NB4 (cell line): ENCODE results near the gene TMEM179B.

Source experiments
- DNase-seq: peaks from one replicate; pipeline ENCODE4 v3.0.0; 2010; ENCODE audit warnings: low read depth
- H3K4me3 ChIP-seq: one replicate; pipeline ENCODE4 v1.5.1; 2011; ENCODE audit warnings: mild to moderate bottlenecking, low read depth, low read length, moderate library complexity
- MYC ChIP-seq: IDR thresholded peaks from 2 replicates; pipeline ENCODE4 v1.6.1; 2011; ENCODE audit warnings: low read depth, low read length
- POLR2A ChIP-seq: IDR thresholded peaks from 2 replicates; pipeline ENCODE4 v1.6.1; 2011; ENCODE audit warnings: mild to moderate bottlenecking; ENCODE audit not compliant: insufficient read length; ENCODE audit errors: extremely low read depth
- TF ChIP-seq, protein P1 (sequence below): IDR thresholded peaks from one replicate; pipeline ENCODE4 v1.5.1; 2012; ENCODE audit warnings: low read depth, low read length
- TF ChIP-seq, protein P2 (sequence below): IDR thresholded peaks from 2 replicates; pipeline ENCODE4 v1.6.1; 2011; ENCODE audit warnings: low read depth, low read length

The TMEM179B gene

GRCh38 chr11:62794201-62794775 lies 7.1 kb downstream of the TMEM179B start:
- no peak for DNase-seq
- TF ChIP-seq MYC, result no peak
- TF ChIP-seq, protein P1, sequence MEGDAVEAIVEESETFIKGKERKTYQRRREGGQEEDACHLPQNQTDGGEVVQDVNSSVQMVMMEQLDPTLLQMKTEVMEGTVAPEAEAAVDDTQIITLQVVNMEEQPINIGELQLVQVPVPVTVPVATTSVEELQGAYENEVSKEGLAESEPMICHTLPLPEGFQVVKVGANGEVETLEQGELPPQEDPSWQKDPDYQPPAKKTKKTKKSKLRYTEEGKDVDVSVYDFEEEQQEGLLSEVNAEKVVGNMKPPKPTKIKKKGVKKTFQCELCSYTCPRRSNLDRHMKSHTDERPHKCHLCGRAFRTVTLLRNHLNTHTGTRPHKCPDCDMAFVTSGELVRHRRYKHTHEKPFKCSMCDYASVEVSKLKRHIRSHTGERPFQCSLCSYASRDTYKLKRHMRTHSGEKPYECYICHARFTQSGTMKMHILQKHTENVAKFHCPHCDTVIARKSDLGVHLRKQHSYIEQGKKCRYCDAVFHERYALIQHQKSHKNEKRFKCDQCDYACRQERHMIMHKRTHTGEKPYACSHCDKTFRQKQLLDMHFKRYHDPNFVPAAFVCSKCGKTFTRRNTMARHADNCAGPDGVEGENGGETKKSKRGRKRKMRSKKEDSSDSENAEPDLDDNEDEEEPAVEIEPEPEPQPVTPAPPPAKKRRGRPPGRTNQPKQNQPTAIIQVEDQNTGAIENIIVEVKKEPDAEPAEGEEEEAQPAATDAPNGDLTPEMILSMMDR, result no peak
- no peak for TF ChIP-seq POLR2A
- TF ChIP-seq, protein P2, sequence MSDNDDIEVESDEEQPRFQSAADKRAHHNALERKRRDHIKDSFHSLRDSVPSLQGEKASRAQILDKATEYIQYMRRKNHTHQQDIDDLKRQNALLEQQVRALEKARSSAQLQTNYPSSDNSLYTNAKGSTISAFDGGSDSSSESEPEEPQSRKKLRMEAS, result no peak
- H3K4me3 ChIP-seq, result no peak overlapping the region

GRCh38 chr11:62796281-62796680 lies 9.1 kb downstream of the TMEM179B start:
- no peak for DNase-seq
- TF ChIP-seq POLR2A, result no peak
- TF ChIP-seq, protein P2, result no peak
- TF ChIP-seq MYC, result no peak
- TF ChIP-seq, protein P1, result no peak
- no peak overlapping the region for H3K4me3 ChIP-seq

DNA sequence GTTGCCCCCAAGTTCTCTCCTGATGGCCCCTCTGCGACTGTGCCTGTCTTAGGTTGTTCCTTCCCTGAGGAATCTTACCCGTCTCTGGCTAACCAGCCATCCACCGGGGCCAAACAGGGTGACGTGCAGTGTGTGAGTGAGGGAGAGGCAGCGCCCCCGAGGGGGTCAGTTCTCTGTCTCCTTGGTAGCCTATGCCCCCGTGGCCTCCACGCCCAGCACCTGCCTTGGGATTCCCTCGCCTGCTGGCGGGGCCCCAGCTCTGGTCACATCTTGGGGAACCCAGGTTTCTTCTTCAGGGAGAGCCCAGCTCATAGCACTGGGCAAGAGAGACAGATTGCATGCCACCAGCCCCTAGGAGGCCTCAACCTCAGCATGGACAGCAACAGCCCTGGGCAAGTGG lies 12.3 kb downstream of the TMEM179B start:
- no peak for DNase-seq
- no peak overlapping the region for H3K4me3 ChIP-seq
- TF ChIP-seq, protein P2, result no peak
- no peak for TF ChIP-seq POLR2A
- TF ChIP-seq MYC, result no peak
- TF ChIP-seq, protein P1, result no peak

DNA sequence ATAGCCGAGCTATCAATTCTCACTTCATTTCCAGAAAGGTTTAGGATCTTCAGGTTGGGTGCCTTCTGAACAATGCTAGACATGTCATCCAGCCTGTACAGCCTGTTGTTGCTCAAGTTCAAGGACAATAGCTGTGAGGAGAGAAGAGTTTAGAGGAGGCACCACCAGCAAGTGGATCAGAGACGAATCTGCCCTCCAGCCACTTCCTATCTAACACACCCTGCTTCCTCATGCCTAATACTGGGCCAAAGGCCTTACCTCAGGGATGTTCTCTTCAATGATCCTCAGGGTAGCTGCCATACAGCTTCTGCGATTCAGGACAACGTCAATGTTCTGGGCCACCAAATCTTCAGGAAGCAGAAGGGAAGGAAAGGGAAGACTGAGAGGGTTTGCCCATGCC lies 13.9 kb downstream of the TMEM179B start:
- no peak for DNase-seq
- H3K4me3 ChIP-seq, result no peak overlapping the region
- no peak for TF ChIP-seq MYC
- TF ChIP-seq, protein P2, result no peak
- no peak for TF ChIP-seq POLR2A
- TF ChIP-seq, protein P1, result no peak

DNA sequence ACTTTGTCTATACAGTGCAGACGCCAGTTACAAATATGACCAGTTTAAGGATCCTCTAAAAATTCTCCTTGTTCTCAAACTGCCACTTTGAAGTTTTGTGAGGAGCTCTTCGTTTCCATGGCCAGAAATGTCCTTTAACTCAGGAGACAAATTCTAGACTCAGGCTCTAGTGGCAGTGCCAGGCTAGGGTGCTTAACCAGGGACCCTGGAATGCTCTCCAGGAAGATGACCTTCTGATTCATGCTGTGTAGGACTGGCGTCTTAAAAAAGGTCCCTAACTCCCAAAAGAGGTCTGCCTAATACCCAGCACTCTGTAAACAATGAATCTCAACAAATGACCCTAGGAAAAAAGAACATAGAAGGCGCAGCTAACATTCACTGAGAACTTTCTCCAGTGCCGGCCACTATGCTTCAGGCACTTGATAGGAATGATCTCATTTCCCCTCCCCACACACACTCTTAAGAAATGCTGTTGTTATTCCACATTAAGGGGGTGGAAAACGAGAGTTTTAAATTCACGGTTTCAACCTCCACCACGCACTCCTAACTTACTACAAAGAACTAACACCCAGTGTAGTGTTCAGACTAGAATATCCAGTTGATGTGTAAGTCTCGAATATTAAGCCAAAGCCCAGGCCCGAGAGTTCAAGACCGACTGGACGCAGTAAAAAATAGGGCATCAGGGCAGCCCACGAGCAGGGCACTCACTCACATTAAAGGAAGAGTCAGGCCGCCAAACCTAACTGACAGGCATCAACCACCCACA lies 17.3 kb downstream of the TMEM179B start:
- TF ChIP-seq MYC (no peak), POLR2A (no peak)
- TF ChIP-seq, protein P1, result no peak
- TF ChIP-seq, protein P2, result no peak
- peak overlapping the region; percentile 94 for H3K4me3 ChIP-seq
- peak; percentile 40 for DNase-seq
